Esophagus muscularis mucosa (tissue), 3 donors: ENCODE data around the gene MAMLD1.

Experiments
- CTCF ChIP-seq, 3 experiments: fragments of 200-600 bp in 2 of 3; fragments of 450-650 bp in 1 of 3; sonication (generic) in 2 of 3; IDR thresholded peaks; one replicate each; pipeline ENCODE4 v1.5.1; 2017 to 2019; ENCODE audit warnings: antibody characterized with exemption in 3 of 3, mild to moderate bottlenecking in 2 of 3, moderate library complexity in 1 of 3
- EP300 ChIP-seq: sonication (generic); formaldehyde crosslinking; IDR thresholded peaks from one replicate; pipeline ENCODE4 v1.6.1; 2017; ENCODE audit warnings: antibody characterized with exemption

- no peak for TF ChIP-seq CTCF (IDR thresholded peaks at IDR 0.05)
- no peak for TF ChIP-seq EP300
Observed at GRCh38 chrX:150483356-150483985, 120.4 kb downstream of the MAMLD1 start.
